ENCODE measurements around the gene SEC61B. TPM values are rescaled to one million over a fixed set of nuclear protein-coding genes. Genes with fewer than 3 reads are reported as not detected.
A peak's percentile ranks its signal among the peaks of the same experiment; 100 is the strongest.

The SEC61B gene
- total and polyA plus RNA-seq, 10 of the 15 experiments (the other 5 are each of a cell fraction or from before 2014, with no cell fraction given) = 108 to 747 (median 301) TPM

DNA sequence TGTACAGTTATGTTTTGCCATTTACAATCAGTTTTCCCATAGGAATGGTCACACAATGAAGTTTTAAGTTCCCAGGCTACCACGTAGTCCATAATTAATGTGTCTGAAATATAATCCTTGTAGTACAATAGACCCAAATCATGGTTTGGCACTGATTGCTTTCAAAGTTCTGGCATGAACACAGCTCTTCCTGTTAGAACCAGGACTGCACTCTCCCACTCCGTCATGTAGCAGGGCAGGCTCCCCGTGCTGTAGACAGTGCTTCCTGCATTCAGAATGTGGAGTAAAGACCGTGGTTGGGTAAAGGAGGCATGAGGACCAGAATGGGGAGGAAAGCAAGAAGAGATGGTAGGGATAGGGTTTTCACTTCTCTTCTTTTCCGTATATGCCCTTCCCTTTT is 4.0 kb downstream of the SEC61B start:
- peaks cover 9% of the 10 kb centered on the region for H3K4me1 ChIP-seq (ENCODE audit: control insufficient read depth, insufficient read depth, low read length)
- 0 out of 2 replicates have a peak overlapping the region, but pooled peaks have one; percentile 6 for H3K4me2 ChIP-seq (ENCODE audit: control insufficient read depth, insufficient read depth)
- in situ Hi-C loops (cut with MboI) (no loop called here), intact Hi-C loops (cut with micrococcal nuclease; ENCODE audit: unreplicated experiment) (no loop called here)
- BruUV-seq (replicated peaks) = no TSS peak
- no peaks in the 10 kb centered on the region for H3K27me3 ChIP-seq (replicated peaks in 1 of 2; ENCODE audit: control insufficient read depth in 2 of 2, insufficient read depth in 2 of 2, low read length in 1 of 2)
- CTCF ChIA-PET = interaction anchor here (1.7 to 8.4 kb wide), 4 partner anchors 7 to 41 kb away, joined by 4 to 106 read pairs (median 6); no protein-coding TSS in a partner anchor
- no peaks in the 10 kb centered on the region for H3K9me3 ChIP-seq (replicated peaks; ENCODE audit: control insufficient read depth, insufficient read depth, low read length)
- H3K9ac ChIP-seq (ENCODE audit: control insufficient read depth, insufficient read depth, low read length) = no peak overlapping the region
- peaks cover 7 to 20% of the 10 kb centered on the region in 2 experiments for H3K36me3 ChIP-seq (ENCODE audit: control insufficient read depth in 2 of 2, insufficient read depth in 2 of 2, low read length in 1 of 2)
- RAD21 ChIA-PET (ENCODE audit: unreplicated experiment) = interaction anchor here (1.2 to 10.5 kb wide), 3 partner anchors 7 to 63 kb away, joined by 4 to 121 read pairs (median 44); no protein-coding TSS in a partner anchor
- POLR2A ChIA-PET = interaction anchor here (1.3 kb wide), 1 partner anchor 28 kb away, joined by 4 read pairs; no protein-coding TSS in a partner anchor
- 0 out of 2 replicates have a peak overlapping the region, but pooled peaks have one; percentile 9 for H3K27ac ChIP-seq (ENCODE audit: control insufficient read depth, insufficient read depth)
- FAIRE-seq (no peak), DNase-seq (ENCODE audit: low read depth, low spot score) (no peak), ATAC-seq (no peak)
- H3K79me2 ChIP-seq (ENCODE audit: control insufficient read depth, insufficient read depth, low read length) = peaks cover 66% of the 10 kb centered on the region
- H3K4me3 ChIP-seq = no peak overlapping the region; the same call in 1 of the 2 replicates
- TF ChIP-seq TCF12 (IDR thresholded peaks at IDR 0.05; ENCODE audit: low read depth, low read length) = no peak
- no peak for TF ChIP-seq BACH1 (IDR thresholded peaks at IDR 0.05; ENCODE audit: borderline replicate concordance)
- no peak for TF ChIP-seq SIN3A (IDR thresholded peaks at IDR 0.05; ENCODE audit: low read depth, low read length)
- no peak for TF ChIP-seq SRF (IDR thresholded peaks at IDR 0.05; ENCODE audit: low read depth in 2 of 2, low read length in 2 of 2)
- TF ChIP-seq, protein P1, sequence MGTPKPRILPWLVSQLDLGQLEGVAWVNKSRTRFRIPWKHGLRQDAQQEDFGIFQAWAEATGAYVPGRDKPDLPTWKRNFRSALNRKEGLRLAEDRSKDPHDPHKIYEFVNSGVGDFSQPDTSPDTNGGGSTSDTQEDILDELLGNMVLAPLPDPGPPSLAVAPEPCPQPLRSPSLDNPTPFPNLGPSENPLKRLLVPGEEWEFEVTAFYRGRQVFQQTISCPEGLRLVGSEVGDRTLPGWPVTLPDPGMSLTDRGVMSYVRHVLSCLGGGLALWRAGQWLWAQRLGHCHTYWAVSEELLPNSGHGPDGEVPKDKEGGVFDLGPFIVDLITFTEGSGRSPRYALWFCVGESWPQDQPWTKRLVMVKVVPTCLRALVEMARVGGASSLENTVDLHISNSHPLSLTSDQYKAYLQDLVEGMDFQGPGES (IDR thresholded peaks at IDR 0.05) = no peak
- TF ChIP-seq YBX1 (IDR thresholded peaks at IDR 0.05) = no peak
- TF ChIP-seq, protein P2, sequence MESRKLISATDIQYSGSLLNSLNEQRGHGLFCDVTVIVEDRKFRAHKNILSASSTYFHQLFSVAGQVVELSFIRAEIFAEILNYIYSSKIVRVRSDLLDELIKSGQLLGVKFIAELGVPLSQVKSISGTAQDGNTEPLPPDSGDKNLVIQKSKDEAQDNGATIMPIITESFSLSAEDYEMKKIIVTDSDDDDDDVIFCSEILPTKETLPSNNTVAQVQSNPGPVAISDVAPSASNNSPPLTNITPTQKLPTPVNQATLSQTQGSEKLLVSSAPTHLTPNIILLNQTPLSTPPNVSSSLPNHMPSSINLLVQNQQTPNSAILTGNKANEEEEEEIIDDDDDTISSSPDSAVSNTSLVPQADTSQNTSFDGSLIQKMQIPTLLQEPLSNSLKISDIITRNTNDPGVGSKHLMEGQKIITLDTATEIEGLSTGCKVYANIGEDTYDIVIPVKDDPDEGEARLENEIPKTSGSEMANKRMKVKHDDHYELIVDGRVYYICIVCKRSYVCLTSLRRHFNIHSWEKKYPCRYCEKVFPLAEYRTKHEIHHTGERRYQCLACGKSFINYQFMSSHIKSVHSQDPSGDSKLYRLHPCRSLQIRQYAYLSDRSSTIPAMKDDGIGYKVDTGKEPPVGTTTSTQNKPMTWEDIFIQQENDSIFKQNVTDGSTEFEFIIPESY (IDR thresholded peaks at IDR 0.05) = no peak
- no peak overlapping the region for H2AFZ ChIP-seq (ENCODE audit: control insufficient read depth, low read depth, low read length)
- no peaks in the 10 kb centered on the region; the same call in 1 of the 2 replicates for H4K20me1 ChIP-seq (ENCODE audit: control insufficient read depth, insufficient read depth)
- SMC1A ChIA-PET (ENCODE audit: uncharacterized antibody, unreplicated experiment) = interaction anchor here (1.3 to 14.7 kb wide), 6 partner anchors 8 to 63 kb away, joined by 3 to 189 read pairs (median 14); no protein-coding TSS in a partner anchor
- WGBS (ENCODE audit: insufficient coverage, insufficient replicate concordance, low lambda C conversion rate, missing lambda C conversion rate) = 98% methylated on average over 5 of the region's 5 CpGs

All from GM12878 (cell line).